HFFc6 (cell line): ENCODE data around the gene SPRYD7. TPM values are rescaled to one million over a fixed set of nuclear protein-coding genes. Genes with fewer than 3 reads are reported as not detected.

Experiments used
- DNase-seq: peaks from one replicate; pipeline ENCODE4 v3.0.0-alpha.2; 2018
- H3K27ac Mint-ChIP-seq: 2 replicates; pipeline ENCODE4 v1.8.0; 2020; ENCODE audit warnings: mild to moderate bottlenecking, mixed read lengths
- H3K27me3 Mint-ChIP-seq: 2 replicates; pipeline ENCODE4 v1.8.0; 2021; ENCODE audit warnings: mild to moderate bottlenecking, moderate library complexity, mixed read lengths; ENCODE audit not compliant: insufficient read depth
- H3K36me3 Mint-ChIP-seq: 2 replicates; pipeline ENCODE4 v1.8.0; 2021; ENCODE audit warnings: low read depth, mixed read lengths
- H3K4me1 Mint-ChIP-seq: 2 replicates; pipeline ENCODE4 v1.8.0; 2020; ENCODE audit warnings: low read depth, mixed read lengths
- H3K4me3 Mint-ChIP-seq: 2 replicates; pipeline ENCODE4 v1.8.0; 2020; ENCODE audit warnings: mild to moderate bottlenecking, moderate library complexity, mixed read lengths
- H3K9me3 Mint-ChIP-seq: 2 replicates; pipeline ENCODE4 v1.8.0; 2020; ENCODE audit warnings: mild to moderate bottlenecking, mixed read lengths
- total RNA-seq, 6 experiments: library from RNA; stranded (reverse); fragmentation: NEBNext Ultra II Directional; extraction: Animal tissue kit (Norgen Biotek cat#: 25700); gene quantifications; 2 replicates in 1 of 6; 3 replicates in 5 of 6; pipeline ENCODE4 v1.2.3, GENCODE V29; 2021
- TF ChIP-seq, protein P1 (sequence below): fragments of 200-600 bp; sonication (generic); IDR thresholded peaks from 2 replicates; pipeline ENCODE4 v1.5.0; 2021; ENCODE audit warnings: antibody characterized with exemption, mild to moderate bottlenecking

SPRYD7 gene
- total RNA-seq, 6 experiments from 2014 or later = 15.1 to 19.3 (median 17.9) TPM

DNA sequence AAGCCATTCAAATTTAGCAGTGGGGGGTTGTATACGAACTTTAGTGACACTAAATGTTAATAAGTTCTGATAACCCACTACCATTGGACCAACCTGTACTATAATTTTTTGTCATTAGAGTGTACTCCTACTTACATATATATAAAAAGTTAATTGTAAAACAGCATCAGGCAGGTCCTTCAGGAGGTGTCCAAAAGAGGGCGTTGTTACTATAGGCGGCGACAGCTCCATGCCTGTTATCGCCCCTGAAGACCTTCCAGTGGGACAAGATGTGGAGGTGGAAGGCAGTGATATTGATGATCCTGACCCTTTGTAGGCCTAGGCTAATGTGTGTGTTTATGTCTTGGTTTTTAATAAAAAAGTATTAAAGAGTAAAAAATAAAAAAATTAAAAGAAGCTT lies 27.5 kb downstream of the SPRYD7 start:
- TF ChIP-seq, protein P1, sequence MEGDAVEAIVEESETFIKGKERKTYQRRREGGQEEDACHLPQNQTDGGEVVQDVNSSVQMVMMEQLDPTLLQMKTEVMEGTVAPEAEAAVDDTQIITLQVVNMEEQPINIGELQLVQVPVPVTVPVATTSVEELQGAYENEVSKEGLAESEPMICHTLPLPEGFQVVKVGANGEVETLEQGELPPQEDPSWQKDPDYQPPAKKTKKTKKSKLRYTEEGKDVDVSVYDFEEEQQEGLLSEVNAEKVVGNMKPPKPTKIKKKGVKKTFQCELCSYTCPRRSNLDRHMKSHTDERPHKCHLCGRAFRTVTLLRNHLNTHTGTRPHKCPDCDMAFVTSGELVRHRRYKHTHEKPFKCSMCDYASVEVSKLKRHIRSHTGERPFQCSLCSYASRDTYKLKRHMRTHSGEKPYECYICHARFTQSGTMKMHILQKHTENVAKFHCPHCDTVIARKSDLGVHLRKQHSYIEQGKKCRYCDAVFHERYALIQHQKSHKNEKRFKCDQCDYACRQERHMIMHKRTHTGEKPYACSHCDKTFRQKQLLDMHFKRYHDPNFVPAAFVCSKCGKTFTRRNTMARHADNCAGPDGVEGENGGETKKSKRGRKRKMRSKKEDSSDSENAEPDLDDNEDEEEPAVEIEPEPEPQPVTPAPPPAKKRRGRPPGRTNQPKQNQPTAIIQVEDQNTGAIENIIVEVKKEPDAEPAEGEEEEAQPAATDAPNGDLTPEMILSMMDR = peak; percentile 36
- Mint-ChIP-seq H3K36me3 (peaks cover 6% of the 10 kb centered on the region), H3K27me3 (no peaks in the 10 kb centered on the region), H3K27ac (no peak overlapping the region), H3K4me1 (no peaks in the 10 kb centered on the region), H3K9me3 (no peaks in the 10 kb centered on the region), H3K4me3 (no peak overlapping the region)
- no peak for DNase-seq

DNA sequence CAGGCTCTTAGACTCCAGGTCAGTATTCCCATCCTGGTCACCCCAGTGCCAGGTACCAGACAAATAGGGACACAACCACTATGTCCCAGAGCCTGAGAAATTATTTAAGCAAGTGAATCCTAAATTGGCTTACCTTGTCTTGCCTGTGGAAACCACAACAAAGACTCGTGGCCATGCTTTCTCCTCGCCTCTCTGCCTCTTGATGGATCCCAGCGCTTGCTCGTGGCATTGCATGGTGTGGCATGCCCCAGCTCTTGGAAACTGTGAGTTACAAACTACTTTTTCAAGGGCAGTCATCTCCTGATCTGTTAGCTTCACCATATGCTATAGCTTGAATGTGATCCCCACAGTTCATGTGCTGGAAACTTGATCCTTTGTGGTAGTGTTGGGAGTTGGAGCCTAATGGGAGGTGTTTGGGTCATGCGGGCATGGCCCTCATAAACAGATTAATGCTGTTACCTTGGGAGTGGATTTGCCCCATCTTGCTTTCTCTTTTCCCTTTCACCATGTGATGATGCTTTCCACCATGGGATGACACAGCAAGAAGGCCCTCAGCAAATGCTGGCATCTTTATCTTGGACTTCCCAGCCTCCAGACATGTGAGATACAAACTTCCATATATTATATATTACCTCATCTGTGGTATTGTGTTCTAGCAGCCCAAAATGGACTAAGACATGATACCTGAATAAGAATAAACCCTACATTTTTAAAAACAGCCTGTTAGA lies 31.2 kb downstream of the SPRYD7 start:
- TF ChIP-seq, protein P1 = no peak
- H3K36me3 Mint-ChIP-seq = no peaks in the 10 kb centered on the region
- no peaks in the 10 kb centered on the region for H3K9me3 Mint-ChIP-seq
- no peak for DNase-seq
- no peaks in the 10 kb centered on the region; the same call in 1 of the 2 replicates for H3K27me3 Mint-ChIP-seq
- H3K27ac Mint-ChIP-seq = no peak overlapping the region
- H3K4me1 Mint-ChIP-seq = no peaks in the 10 kb centered on the region
- no peak overlapping the region for H3K4me3 Mint-ChIP-seq

DNA sequence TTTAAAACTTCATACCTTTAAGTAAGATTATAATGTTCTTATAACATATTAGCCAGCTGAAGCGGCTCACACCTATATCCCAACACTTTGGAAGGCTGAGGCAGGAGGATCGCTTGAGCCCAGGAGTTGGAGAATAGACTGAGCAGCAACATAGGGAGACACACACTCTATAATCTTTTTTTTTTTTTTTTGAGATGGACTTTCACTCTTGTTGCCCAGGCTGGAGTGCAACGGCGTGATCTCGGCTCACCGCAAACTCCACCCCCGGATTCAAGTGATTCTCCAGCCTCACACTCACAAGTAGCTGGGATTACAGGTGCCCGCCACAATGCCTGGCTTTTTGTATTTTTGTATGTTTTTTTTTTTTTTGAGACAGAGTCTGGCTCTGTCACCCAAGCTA lies 37.3 kb downstream of the SPRYD7 start:
- no peak overlapping the region for H3K27ac Mint-ChIP-seq
- no peaks in the 10 kb centered on the region for H3K36me3 Mint-ChIP-seq
- no peak for DNase-seq
- H3K27me3 Mint-ChIP-seq = peaks cover 1% of the 10 kb centered on the region; the same call in 1 of the 2 replicates
- H3K9me3 Mint-ChIP-seq = no peaks in the 10 kb centered on the region
- TF ChIP-seq, protein P1 = no peak
- H3K4me3 Mint-ChIP-seq = no peak overlapping the region
- H3K4me1 Mint-ChIP-seq = no peaks in the 10 kb centered on the region

DNA sequence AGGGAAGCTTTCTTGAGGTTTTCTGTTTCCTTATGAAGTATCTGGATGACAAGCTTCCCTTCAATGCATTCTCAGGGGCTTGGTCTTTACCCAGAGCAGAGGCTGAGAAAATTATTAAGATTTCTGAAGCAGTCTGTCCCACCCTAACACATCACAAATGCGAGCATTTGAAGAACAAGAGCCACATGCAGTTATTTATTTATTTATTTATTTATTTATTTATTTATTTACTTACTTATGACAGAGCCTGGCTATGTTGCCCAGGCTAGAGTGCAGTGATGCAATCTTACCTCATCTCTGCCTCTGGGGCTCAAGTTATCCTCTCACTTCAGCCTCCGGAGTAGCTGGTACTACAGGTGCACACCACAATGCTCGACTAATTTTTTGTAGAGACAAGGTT lies 38.4 kb downstream of the SPRYD7 start:
- Mint-ChIP-seq H3K4me3 (no peak overlapping the region), H3K9me3 (no peaks in the 10 kb centered on the region), H3K4me1 (no peaks in the 10 kb centered on the region), H3K27me3 (peaks cover 1% of the 10 kb centered on the region; the same call in 1 of the 2 replicates), H3K27ac (no peak overlapping the region), H3K36me3 (no peaks in the 10 kb centered on the region)
- no peak for DNase-seq
- TF ChIP-seq, protein P1 = no peak

DNA sequence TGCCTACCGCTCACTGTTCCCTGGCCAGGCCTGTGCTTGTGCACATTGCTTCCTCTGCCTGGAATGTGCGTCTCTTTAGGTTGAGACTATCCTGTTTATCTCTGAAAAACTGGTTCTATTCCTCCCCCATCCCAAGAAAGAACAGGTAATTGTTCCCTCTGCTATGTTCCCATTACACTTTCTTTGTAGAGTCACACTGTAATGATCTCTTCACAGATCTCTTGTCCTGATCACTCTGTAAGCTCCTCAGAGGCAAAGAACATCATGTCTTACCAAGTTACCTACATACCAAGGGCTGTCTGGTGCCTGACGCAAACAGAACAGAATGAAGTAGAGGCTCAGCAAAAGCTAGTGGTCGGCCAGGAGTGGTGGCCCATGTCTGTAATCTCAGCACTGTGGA lies 40.3 kb downstream of the SPRYD7 start:
- H3K36me3 Mint-ChIP-seq = no peaks in the 10 kb centered on the region
- H3K4me1 Mint-ChIP-seq = no peaks in the 10 kb centered on the region
- no peak overlapping the region for H3K4me3 Mint-ChIP-seq
- no peak overlapping the region for H3K27ac Mint-ChIP-seq
- no peak for DNase-seq
- no peaks in the 10 kb centered on the region for H3K9me3 Mint-ChIP-seq
- TF ChIP-seq, protein P1 = no peak
- peaks cover 6% of the 10 kb centered on the region; the same call in 1 of the 2 replicates for H3K27me3 Mint-ChIP-seq
